NCI-H1092 (cell line): ENCODE data around the gene CAPN10.
"Not testable (repeated sequence)": the region's sequence is repeated elsewhere in the genome, so short reads cannot be mapped to it uniquely, and the experiment has no call there.

Experiments used
- DNase-seq: peaks from one replicate; lab custom pipeline; 2025; lab: John Stamatoyannopoulos, UW

The CAPN10 gene

GRCh38 chr2:240603081-240603835 is 16.7 kb downstream of the CAPN10 start:
- DNase-seq, result no peak

- no peak for DNase-seq
These were observed 17.3 kb downstream of the CAPN10 start for GRCh38 chr2:240603846-240604245.

GRCh38 chr2:240604291-240604938 is 17.9 kb downstream of the CAPN10 start:
- DNase-seq, result no peak

- no peak for DNase-seq
These were observed 18.6 kb downstream of the CAPN10 start for GRCh38 chr2:240604939-240605716.

GRCh38 chr2:240605867-240606743 is 19.6 kb downstream of the CAPN10 start:
- no peak for DNase-seq

GRCh38 chr2:240611601-240612210 is 25.2 kb downstream of the CAPN10 start:
- DNase-seq, result no peak

- DNase-seq, result no peak
These were observed 27.2 kb downstream of the CAPN10 start for GRCh38 chr2:240613781-240614180.

- DNase-seq, result no peak
These were observed 27.9 kb downstream of the CAPN10 start for GRCh38 chr2:240614391-240614790.

GRCh38 chr2:240615396-240615795 is 28.9 kb downstream of the CAPN10 start:
- no peak for DNase-seq

- peak; percentile 11 for DNase-seq
These were observed 29.4 kb downstream of the CAPN10 start for GRCh38 chr2:240615820-240616547.

GRCh38 chr2:240616860-240617666 is 30.5 kb downstream of the CAPN10 start:
- DNase-seq, result not testable (repeated sequence)

GRCh38 chr2:240618776-240619175 is 32.2 kb downstream of the CAPN10 start:
- no peak for DNase-seq

- DNase-seq, result no peak
These were observed 33.1 kb downstream of the CAPN10 start for GRCh38 chr2:240619506-240620148.

- DNase-seq, result no peak
These were observed 33.7 kb downstream of the CAPN10 start for GRCh38 chr2:240620149-240620731.

- no peak for DNase-seq
These were observed 34.3 kb downstream of the CAPN10 start for GRCh38 chr2:240620859-240621258.

- no peak for DNase-seq
These were observed 35.5 kb downstream of the CAPN10 start for GRCh38 chr2:240622060-240622411.

- no peak for DNase-seq
These were observed 36.1 kb downstream of the CAPN10 start for GRCh38 chr2:240622531-240623235.

- DNase-seq, result no peak
These were observed 37.0 kb downstream of the CAPN10 start for GRCh38 chr2:240623531-240624010.
